Kidney (tissue), 14 donors: ENCODE results near the gene MRPL40. TPM values are rescaled to one million over a fixed set of nuclear protein-coding genes. Genes with fewer than 3 reads are reported as not detected.

Experiments
- DNase-seq, 5 donors: peaks; one replicate each; pipeline ENCODE4 v3.0.0-alpha.2; 2013 to 2020
- FAIRE-seq: peaks from 2 replicates; lab custom pipeline; 2012; peaks lifted over from hg19 to GRCh38; lab: Jason Lieb, UNC
- H3K27ac ChIP-seq, 2 donors: one replicate each; pipeline ENCODE4 v1.7.0; 2013; ENCODE audit warnings: low read depth in 2 of 2, low read length in 2 of 2, inconsistent platforms in 1 of 2
- H3K27me3 ChIP-seq: one replicate; pipeline ENCODE4 v1.7.1; 2013; ENCODE audit warnings: low read length, inconsistent platforms; ENCODE audit not compliant: control insufficient read depth, insufficient read depth
- H3K36me3 ChIP-seq, 3 donors: one replicate each; pipeline versions ENCODE4 v1.7.0 to v1.7.1; 2013; ENCODE audit warnings: low read length in 3 of 3, control low read depth in 1 of 3, inconsistent platforms in 1 of 3; ENCODE audit not compliant: insufficient read depth in 3 of 3, control insufficient read depth in 2 of 3
- H3K4me1 ChIP-seq, 3 donors: one replicate each; pipeline versions ENCODE4 v1.7.0 to v1.7.1; 2013; ENCODE audit warnings: low read length in 3 of 3, inconsistent platforms in 1 of 3, low read depth in 1 of 3; ENCODE audit not compliant: control insufficient read depth in 2 of 3, insufficient read depth in 2 of 3
- H3K4me3 ChIP-seq, 3 donors: one replicate each; pipeline versions ENCODE4 v1.7.0 to v1.8.1; 2013; ENCODE audit warnings: low read length in 3 of 3, control low read depth in 1 of 3, inconsistent platforms in 1 of 3
- H3K9ac ChIP-seq, 3 donors: one replicate each; pipeline versions ENCODE4 v1.7.0 to v1.7.1; 2013; ENCODE audit warnings: low read length in 3 of 3, control low read depth in 1 of 3, inconsistent platforms in 1 of 3
- H3K9me3 ChIP-seq, 3 donors: one replicate each; pipeline versions ENCODE4 v1.7.0 to v1.7.1; 2013; ENCODE audit warnings: low read length in 3 of 3, control low read depth in 1 of 3, inconsistent platforms in 1 of 3; ENCODE audit not compliant: control insufficient read depth in 2 of 3, insufficient read depth in 1 of 3
- CTCF ChIP-seq: IDR thresholded peaks from 3 replicates; pipeline ENCODE4 v1.5.1; 2012; ENCODE audit warnings: mild to moderate bottlenecking, moderate library complexity, borderline replicate concordance; ENCODE audit not compliant: insufficient read depth; ENCODE audit errors: extremely low read depth
- intact Hi-C: fragments of 100-400 bp; cut with DNase I; formaldehyde crosslinking; loops from one replicate; pipeline ENCODE4 v1.11.1; 2022
- polyA plus RNA-seq: library from polyadenylated mRNA; stranded (reverse); fragments of 350-450 nt; fragmentation: Illumina TruSeq; extraction: RNeasy Lipid Tissue Mini Kit (QIAGEN cat#74804); gene quantifications from one replicate; pipeline ENCODE4 v1.2.3, GENCODE V29; 2014; ENCODE audit warnings: low read depth, low replicate concordance; ENCODE audit not compliant: insufficient read depth
- total RNA-seq: library from RNA; stranded (reverse); fragmentation: NEBNext Ultra II Directional; extraction: Animal tissue kit (Norgen Biotek cat#: 25700); gene quantifications from one replicate; pipeline ENCODE4 v1.2.1, GENCODE V29; 2021
- donor health status: control.
- donor health status: control.
- donor health status: control.
- donor health status: control.
- donor health status: control.
- donor health status: DM: yes; HTN: yes; CAD: no.
- donor health status: Normal renal cell carcinoma (clear cell type).

The MRPL40 gene
- total and polyA plus RNA-seq, 2 donors from 2014 or later = 30.0 to 89.2 TPM

GRCh38 chr22:19412478-19412877 lies 19.9 kb upstream of the MRPL40 start:
- H3K27ac ChIP-seq = no peak overlapping the region
- no peak for DNase-seq
- FAIRE-seq = no peak
- H3K4me3 ChIP-seq = no peak overlapping the region
- H3K9ac ChIP-seq = no peak overlapping the region
- H3K27me3 ChIP-seq = no peaks in the 10 kb centered on the region
- TF ChIP-seq CTCF = no peak
- H3K36me3 ChIP-seq = peaks cover 0 to 15% (median 7%) of the 10 kb centered on the region in 3 donors
- H3K9me3 ChIP-seq = no peaks in the 10 kb centered on the region
- intact Hi-C loops = no loop called here
- peaks cover 0 to 12% (median 4%) of the 10 kb centered on the region in 3 donors for H3K4me1 ChIP-seq

- TF ChIP-seq CTCF = no peak
- intact Hi-C loops = no loop called here
- FAIRE-seq = no peak
- Histone ChIP-seq H3K4me3 (no peak overlapping the region), H3K36me3 (peaks cover 0 to 12% (median 5%) of the 10 kb centered on the region in 3 donors), H3K27ac (no peak overlapping the region), H3K9me3 (no peaks in the 10 kb centered on the region), H3K9ac (no peak overlapping the region), H3K27me3 (no peaks in the 10 kb centered on the region), H3K4me1 (peaks cover 0 to 12% (median 4%) of the 10 kb centered on the region in 3 donors)
- DNase-seq = no peak
These were observed 19.4 kb upstream of the MRPL40 start for GRCh38 chr22:19412923-19413322.

- Histone ChIP-seq H3K27ac (no peak overlapping the region), H3K4me3 (no peak overlapping the region), H3K9me3 (no peaks in the 10 kb centered on the region), H3K9ac (no peak overlapping the region), H3K27me3 (no peaks in the 10 kb centered on the region), H3K36me3 (no peaks in the 10 kb centered on the region), H3K4me1 (peaks cover 0 to 12% (median 5%) of the 10 kb centered on the region in 3 donors)
- no peak for TF ChIP-seq CTCF
- DNase-seq (no peak), FAIRE-seq (no peak)
- intact Hi-C loops = no loop called here
These were observed 13.3 kb upstream of the MRPL40 start for GRCh38 chr22:19419086-19419463.

- Histone ChIP-seq H3K9me3 (no peaks in the 10 kb centered on the region), H3K9ac (no peak overlapping the region), H3K4me3 (no peak overlapping the region), H3K36me3 (no peaks in the 10 kb centered on the region), H3K27ac (no peak overlapping the region), H3K4me1 (peaks cover 0 to 12% (median 5%) of the 10 kb centered on the region in 3 donors), H3K27me3 (no peaks in the 10 kb centered on the region)
- no peak for FAIRE-seq
- TF ChIP-seq CTCF = no peak
- intact Hi-C loops = no loop called here
- DNase-seq = no peak
These were observed 12.7 kb upstream of the MRPL40 start for GRCh38 chr22:19419464-19420178.
